GM12864 (cell line): Measurements from ENCODE around the gene CDS2.

Source experiments
- DNase-seq: peaks from one replicate; pipeline ENCODE4 v3.0.0-alpha.2; 2011; ENCODE audit warnings: low read depth
- H3K4me3 ChIP-seq: 2 replicates; pipeline ENCODE4 v1.5.1; 2011; ENCODE audit warnings: mild to moderate bottlenecking, low read depth, low read length, control low read depth
- CTCF ChIP-seq: IDR thresholded peaks from 2 replicates; pipeline ENCODE4 v1.5.1; 2011; ENCODE audit warnings: low read depth, mild to moderate bottlenecking, moderate library complexity, low read length, control low read depth, inconsistent platforms; ENCODE audit errors: missing control alignments

Gene CDS2

GRCh38 chr20:5153152-5153467 lies 26.3 kb downstream of the CDS2 start:
- no peak for DNase-seq
- H3K4me3 ChIP-seq, result no peak overlapping the region
- TF ChIP-seq CTCF, result no peak

- H3K4me3 ChIP-seq, result no peak overlapping the region
- TF ChIP-seq CTCF, result no peak
- DNase-seq, result no peak
These were observed 27.1 kb downstream of the CDS2 start for GRCh38 chr20:5153612-5154542.

GRCh38 chr20:5154543-5154925 lies 27.7 kb downstream of the CDS2 start:
- TF ChIP-seq CTCF, result no peak
- no peak overlapping the region for H3K4me3 ChIP-seq
- no peak for DNase-seq

- TF ChIP-seq CTCF, result no peak
- no peak overlapping the region for H3K4me3 ChIP-seq
- no peak for DNase-seq
These were observed 28.6 kb downstream of the CDS2 start for GRCh38 chr20:5155404-5155803.

GRCh38 chr20:5156675-5157448 lies 30.1 kb downstream of the CDS2 start:
- TF ChIP-seq CTCF, result no peak
- H3K4me3 ChIP-seq, result no peak overlapping the region
- DNase-seq, result no peak

GRCh38 chr20:5159928-5160327 lies 33.1 kb downstream of the CDS2 start:
- no peak for TF ChIP-seq CTCF
- H3K4me3 ChIP-seq, result no peak overlapping the region
- DNase-seq, result no peak
